Fibroblast of the aortic adventitia (primary cell): ENCODE measurements around the gene SFTPB. TPM values are rescaled to one million over a fixed set of nuclear protein-coding genes. Genes with fewer than 3 reads are reported as not detected.
A peak's percentile ranks its signal among the peaks of the same experiment; 100 is the strongest.
"Not testable (repeated sequence)": the region's sequence is repeated elsewhere in the genome, so short reads cannot be mapped to it uniquely, and the experiment has no call there.

ENCODE experiments used
- DNase-seq: peaks from one replicate; pipeline ENCODE4 v3.0.0-alpha.2; 2010; ENCODE audit warnings: low read depth
- H3K4me3 ChIP-seq: 2 replicates; pipeline ENCODE4 v1.5.1; 2011; ENCODE audit warnings: low read depth, mild to moderate bottlenecking, control low read depth, low read length, moderate library complexity
- CTCF ChIP-seq: IDR thresholded peaks from 2 replicates; pipeline ENCODE4 v1.5.1; 2011; ENCODE audit warnings: mild to moderate bottlenecking, low read length, control low read depth, inconsistent platforms; ENCODE audit not compliant: insufficient read depth
- total RNA-seq: library from RNA; depleted of rRNA; stranded (reverse); fragments of >200 nt; gene quantifications from 2 replicates; pipeline ENCODE4 v1.2.3, GENCODE V29; 2012; ENCODE audit warnings: low replicate concordance

SFTPB gene
- total RNA-seq, 1 donor: 0.09 TPM

GRCh38 chr2:85619617-85620016 is 48.4 kb downstream of the SFTPB start:
- no peak overlapping the region for H3K4me3 ChIP-seq
- no peak for DNase-seq

GRCh38 chr2:85617723-85618122 is 50.3 kb downstream of the SFTPB start:
- not testable (repeated sequence) for DNase-seq
- peak overlapping the region; percentile 88 for H3K4me3 ChIP-seq

More at GRCh38 chr2:85619617-85620016, 48.4 kb downstream of the SFTPB start:
- no peak for TF ChIP-seq CTCF

GRCh38 chr2:85615413-85615728 is 52.6 kb downstream of the SFTPB start:
- H3K4me3 ChIP-seq: no peak overlapping the region
- no peak for TF ChIP-seq CTCF
- DNase-seq: no peak

- not testable (repeated sequence) for H3K4me3 ChIP-seq, DNase-seq
These were observed 53.2 kb downstream of the SFTPB start for GRCh38 chr2:85614757-85615156.

GRCh38 chr2:85613717-85614515 is 54.1 kb downstream of the SFTPB start:
- no peak overlapping the region for H3K4me3 ChIP-seq
- TF ChIP-seq CTCF: no peak
- DNase-seq: no peak

GRCh38 chr2:85611705-85612587 is 56.1 kb downstream of the SFTPB start, which contains the start of gene C2orf68:
TSS of gene C2orf68 (minus strand) at chr2:85612066. CDS start at chr2:85611984, 82 bp downstream.
- DNase-seq: peak; percentile 79
- TF ChIP-seq CTCF: no peak
- H3K4me3 ChIP-seq: peak within 1 kb of the TSS; percentile 82

GRCh38 chr2:85611217-85611704 is 56.7 kb downstream of the SFTPB start:
- no peak for DNase-seq
- TF ChIP-seq CTCF: no peak
- H3K4me3 ChIP-seq: peak overlapping the region; percentile 82

Other genes with a start within 250 kb of the SFTPB start
- 0.27 TPM in 1 of 2 replicates, not detected in the other for gene SH2D6, start 249.5 kb downstream of the SFTPB start, total RNA-seq
- 161 and 179 TPM in 2 replicates for gene MAT2A, start 129.0 kb downstream of the SFTPB start, total RNA-seq
- 26.7 and 43.3 TPM in 2 replicates for gene GGCX, start 106.7 kb downstream of the SFTPB start, total RNA-seq
- gene VAMP8, start 90.6 kb downstream of the SFTPB start, total RNA-seq: 0.54 and 1.7 TPM in 2 replicates
- gene VAMP5, start 83.8 kb downstream of the SFTPB start, total RNA-seq: 33.8 and 56.2 TPM in 2 replicates
- gene RNF181, start 72.5 kb downstream of the SFTPB start, total RNA-seq: 86.7 and 213 TPM in 2 replicates
- gene TMEM150A, start 65.5 kb downstream of the SFTPB start, total RNA-seq: 7.4 and 8.6 TPM in 2 replicates
- gene C2orf68, start 56.1 kb downstream of the SFTPB start, total RNA-seq: 4.6 and 22.2 TPM in 2 replicates
- gene USP39, start 52.0 kb downstream of the SFTPB start, total RNA-seq: 45.6 and 251 TPM in 2 replicates
- not detected in 2 replicates for gene GNLY, start 26.2 kb upstream of the SFTPB start, total RNA-seq
- gene ATOH8, start 85.8 kb upstream of the SFTPB start, total RNA-seq: 17.0 and 22.0 TPM in 2 replicates
- 19.4 and 87.6 TPM in 2 replicates for gene ST3GAL5, start 220.8 kb upstream of the SFTPB start, total RNA-seq